GM21390 (cell line): ENCODE data around the gene TIPRL.

Experiments
- ATAC-seq: cut with Tn5 transposase; IDR thresholded peaks from one replicate; pipeline ENCODE4 v1.9.1; 2021; ENCODE audit not compliant: unreplicated experiment

TIPRL gene

GRCh38 chr1:168245042-168245441 lies 66.3 kb downstream of the TIPRL start:
- ATAC-seq: no peak

- ATAC-seq: no peak
Measured at GRCh38 chr1:168246506-168246905, 67.7 kb downstream of the TIPRL start.
